Measurements from ENCODE around the gene CLASRP. TPM values are rescaled to one million over a fixed set of nuclear protein-coding genes. Genes with fewer than 3 reads are reported as not detected.

The CLASRP gene
- total and polyA plus RNA-seq, 9 of the 15 experiments (the other 6 are each of a cell fraction or from before 2014, with no cell fraction given): 0.94 to 86.3 (median 44.0) TPM

DNA sequence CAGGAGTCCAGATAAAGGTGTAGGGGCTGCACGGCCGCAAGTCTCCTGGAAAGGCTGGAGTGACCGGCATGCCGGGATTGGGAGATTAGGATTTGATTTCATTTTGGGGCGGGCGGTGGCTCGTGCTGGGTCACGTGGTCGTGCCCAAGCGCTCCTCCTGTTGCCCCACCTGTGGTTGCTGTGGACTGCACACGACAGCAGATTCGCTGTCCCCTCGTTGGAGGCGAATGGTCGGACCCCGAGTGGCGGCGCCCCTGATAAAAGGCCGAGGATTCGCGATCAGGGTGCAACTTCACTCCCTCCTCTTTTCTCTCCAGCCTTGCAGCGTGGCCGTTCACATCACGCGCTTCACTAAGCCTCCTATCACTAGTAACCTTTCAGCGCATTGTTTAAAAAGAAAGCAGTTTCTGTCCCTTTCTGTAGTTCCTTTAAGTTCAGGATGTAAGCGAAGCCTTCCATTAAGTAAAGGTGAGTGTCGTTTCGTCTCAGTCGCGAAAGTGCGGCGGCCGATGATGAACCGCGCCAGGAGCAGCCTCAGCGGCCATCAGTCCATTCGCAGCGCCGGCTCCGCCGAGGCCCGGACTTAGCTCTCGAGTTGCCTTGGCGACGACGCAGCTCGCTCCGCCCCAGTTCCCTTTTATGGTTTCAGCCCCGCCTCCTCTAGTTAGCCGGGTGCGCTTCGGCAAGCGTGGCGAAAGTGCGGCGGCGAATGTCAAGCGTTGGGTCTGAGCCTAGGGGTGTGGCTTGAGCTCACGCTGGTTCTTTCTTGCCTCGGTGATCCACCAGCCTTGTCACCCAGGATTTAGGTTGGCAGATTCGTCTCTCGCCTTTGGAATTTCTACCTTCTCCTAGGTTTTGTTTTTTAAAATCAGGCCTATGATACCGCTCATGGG lies 52.4 kb downstream of the CLASRP start:
- Histone ChIP-seq H3K27me3 (ENCODE audit: control insufficient read depth in 2 of 2, insufficient read depth in 2 of 2, low read length in 2 of 2) (no peaks in the 10 kb centered on the region), H2AFZ (ENCODE audit: low read depth, low read length) (peak overlapping the region; percentile 44), H3K9me3 (replicated peaks; ENCODE audit: control insufficient read depth, insufficient read depth, low read depth, low read length) (no peaks in the 10 kb centered on the region), H3K4me3 (peak overlapping the region; percentile 99), H3K4me1 (replicated peaks in 1 of 2; ENCODE audit: control insufficient read depth in 2 of 2, insufficient read depth in 2 of 2, low read length in 2 of 2) (peaks cover 17 to 49% of the 10 kb centered on the region in 2 experiments), H4K20me1 (replicated peaks; ENCODE audit: control insufficient read depth, insufficient read depth, low read length) (peaks cover 9% of the 10 kb centered on the region), H3K4me2 (ENCODE audit: insufficient read depth, low read length) (peak overlapping the region; percentile 79), H3K36me3 (ENCODE audit: control insufficient read depth, insufficient read depth, low read length) (peaks cover 69% of the 10 kb centered on the region; the same call in 2 of the 3 replicates), H3K9me1 (ENCODE audit: control insufficient read depth, insufficient read depth, low read length) (no peaks in the 10 kb centered on the region), H3K27ac (ENCODE audit: extremely low read depth, low read depth, low read length) (peak overlapping the region; percentile 100), H3K9ac (ENCODE audit: insufficient read depth in 1 of 2, low read depth in 2 of 2, low read length in 2 of 2) (peak overlapping the region; percentile 78 to 98), H3K79me2 (ENCODE audit: control insufficient read depth, insufficient read depth, low read length) (peaks cover 46% of the 10 kb centered on the region)
- BruUV-seq (replicated peaks): no TSS peak
- DNase-seq (ENCODE audit: extremely low read depth in 1 of 4, low spot score in 3 of 4): peak; percentile 61 to 93 (median 76)
- WGBS (ENCODE audit: insufficient coverage, low coverage, missing lambda C conversion rate): 63% methylated on average over 59 of the region's 64 CpGs
- ChIA-PET POLR2A (interaction anchor here (0.6 to 2.5 kb wide), 9 partner anchors 8 to 365 kb away, joined by 3 to 14 read pairs (median 4); partner anchors contain the start of gene CLASRP), CTCF (ENCODE audit: low intra/inter-chr PET ratio) (no interaction called here)
- intact Hi-C loops (cut with micrococcal nuclease): no loop called here
- FAIRE-seq: peak; percentile 90
- peak; percentile 71 for ATAC-seq
- in situ Hi-C loops (cut with MboI): no loop called here
- TF ChIP-seq CREB3 (tag; conservative IDR thresholded peaks at IDR 0.05; ENCODE audit: low read depth): no peak
- no peak for TF ChIP-seq SMARCA4 (IDR thresholded peaks at IDR 0.05)
- peak; percentile 56 for TF ChIP-seq MYC (IDR thresholded peaks at IDR 0.05; ENCODE audit: low read depth, low read length)
- no peak for TF ChIP-seq MYC (CRISPR knock-in tag; IDR thresholded peaks at IDR 0.05; ENCODE audit: borderline replicate concordance, low read depth)
- no peak for TF ChIP-seq ZKSCAN1 (IDR thresholded peaks at IDR 0.05; ENCODE audit: low read depth, low read length)
- TF ChIP-seq, protein P1, sequence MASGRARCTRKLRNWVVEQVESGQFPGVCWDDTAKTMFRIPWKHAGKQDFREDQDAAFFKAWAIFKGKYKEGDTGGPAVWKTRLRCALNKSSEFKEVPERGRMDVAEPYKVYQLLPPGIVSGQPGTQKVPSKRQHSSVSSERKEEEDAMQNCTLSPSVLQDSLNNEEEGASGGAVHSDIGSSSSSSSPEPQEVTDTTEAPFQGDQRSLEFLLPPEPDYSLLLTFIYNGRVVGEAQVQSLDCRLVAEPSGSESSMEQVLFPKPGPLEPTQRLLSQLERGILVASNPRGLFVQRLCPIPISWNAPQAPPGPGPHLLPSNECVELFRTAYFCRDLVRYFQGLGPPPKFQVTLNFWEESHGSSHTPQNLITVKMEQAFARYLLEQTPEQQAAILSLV (tag; IDR thresholded peaks at IDR 0.05): no peak
- TF ChIP-seq, protein P2, sequence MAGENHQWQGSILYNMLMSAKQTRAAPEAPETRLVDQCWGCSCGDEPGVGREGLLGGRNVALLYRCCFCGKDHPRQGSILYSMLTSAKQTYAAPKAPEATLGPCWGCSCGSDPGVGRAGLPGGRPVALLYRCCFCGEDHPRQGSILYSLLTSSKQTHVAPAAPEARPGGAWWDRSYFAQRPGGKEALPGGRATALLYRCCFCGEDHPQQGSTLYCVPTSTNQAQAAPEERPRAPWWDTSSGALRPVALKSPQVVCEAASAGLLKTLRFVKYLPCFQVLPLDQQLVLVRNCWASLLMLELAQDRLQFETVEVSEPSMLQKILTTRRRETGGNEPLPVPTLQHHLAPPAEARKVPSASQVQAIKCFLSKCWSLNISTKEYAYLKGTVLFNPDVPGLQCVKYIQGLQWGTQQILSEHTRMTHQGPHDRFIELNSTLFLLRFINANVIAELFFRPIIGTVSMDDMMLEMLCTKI (IDR thresholded peaks at IDR 0.05; ENCODE audit: partially characterized antibody): no peak
- no peak for TF ChIP-seq SRSF9 (IDR thresholded peaks at IDR 0.05; ENCODE audit: borderline replicate concordance, low read depth, low read length)
- TF ChIP-seq POLR2AphosphoS5 (IDR thresholded peaks at IDR 0.05; ENCODE audit: control insufficient read depth, insufficient read depth, low read depth, low read length): peak; percentile 46; the same call in 1 of the 2 replicates
- no peak for TF ChIP-seq GTF2F1 (IDR thresholded peaks at IDR 0.05; ENCODE audit: low read depth, low read length)
- no peak for TF ChIP-seq HSF4 (CRISPR knock-in tag; IDR thresholded peaks at IDR 0.05; ENCODE audit: borderline replicate concordance)
- peak; percentile 94 for TF ChIP-seq EP300 (IDR thresholded peaks at IDR 0.05; ENCODE audit: low read length)
- TF ChIP-seq KDM1A (IDR thresholded peaks at IDR 0.05): no peak
- TF ChIP-seq HDGF (IDR thresholded peaks at IDR 0.05): no peak
- no peak for TF ChIP-seq MIER1 (IDR thresholded peaks at IDR 0.05; ENCODE audit: low read depth)
- no peak for TF ChIP-seq BRD9 (IDR thresholded peaks at IDR 0.05; ENCODE audit: low read depth, partially characterized antibody)
- no peak for TF ChIP-seq SMARCA5 (IDR thresholded peaks at IDR 0.05)
- TF ChIP-seq, protein P3, sequence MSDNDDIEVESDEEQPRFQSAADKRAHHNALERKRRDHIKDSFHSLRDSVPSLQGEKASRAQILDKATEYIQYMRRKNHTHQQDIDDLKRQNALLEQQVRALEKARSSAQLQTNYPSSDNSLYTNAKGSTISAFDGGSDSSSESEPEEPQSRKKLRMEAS (CRISPR knock-in tag; IDR thresholded peaks at IDR 0.05): peak; percentile 22; the same call in 1 of the 2 replicates
- no peak for TF ChIP-seq LCOR (CRISPR knock-in tag; IDR thresholded peaks at IDR 0.05)
- no peak for TF ChIP-seq ZBTB8A (IDR thresholded peaks at IDR 0.05; ENCODE audit: partially characterized antibody)
